ENCODE measurements around the gene WSCD2.

The WSCD2 gene

DNA sequence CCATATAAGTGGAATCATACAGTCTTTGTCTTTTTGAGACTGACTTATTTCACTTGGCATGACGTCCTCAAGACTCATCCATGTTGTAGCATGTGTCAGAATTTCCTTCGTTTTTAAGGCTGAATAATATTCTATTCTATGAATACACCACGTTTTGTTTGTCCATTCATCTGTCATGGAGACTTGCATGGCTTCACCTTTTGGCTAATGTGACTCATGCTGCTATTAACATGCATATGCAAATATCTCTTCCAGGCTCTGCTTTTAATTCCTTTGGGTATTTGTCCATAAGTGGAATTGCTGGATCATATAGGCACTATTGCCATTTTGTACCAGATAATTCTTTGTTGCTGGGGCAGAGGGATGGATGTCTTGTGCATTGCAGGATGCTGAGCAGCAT, 19.6 kb upstream of the WSCD2 start:
- no peak for DNase-seq

DNA sequence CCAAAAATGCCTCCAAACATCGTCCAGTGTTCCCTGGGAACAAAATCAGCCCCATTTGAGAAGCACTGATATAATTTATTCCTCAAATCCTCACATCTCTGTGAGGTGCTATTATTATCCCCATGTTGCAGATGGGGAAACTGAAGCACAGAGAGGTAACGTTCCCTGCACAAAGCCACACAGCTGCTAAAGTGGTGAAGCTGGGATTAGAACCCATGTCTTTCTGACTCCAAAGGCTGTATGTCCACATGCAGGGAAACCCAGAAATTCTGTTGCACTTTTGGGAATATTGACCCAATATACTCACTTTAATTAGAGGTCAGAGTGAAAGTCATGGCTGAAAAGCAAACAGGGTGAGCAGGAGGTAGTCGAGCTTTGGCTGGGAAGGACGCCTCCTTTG, 19.1 kb upstream of the WSCD2 start:
- DNase-seq: no peak

DNA sequence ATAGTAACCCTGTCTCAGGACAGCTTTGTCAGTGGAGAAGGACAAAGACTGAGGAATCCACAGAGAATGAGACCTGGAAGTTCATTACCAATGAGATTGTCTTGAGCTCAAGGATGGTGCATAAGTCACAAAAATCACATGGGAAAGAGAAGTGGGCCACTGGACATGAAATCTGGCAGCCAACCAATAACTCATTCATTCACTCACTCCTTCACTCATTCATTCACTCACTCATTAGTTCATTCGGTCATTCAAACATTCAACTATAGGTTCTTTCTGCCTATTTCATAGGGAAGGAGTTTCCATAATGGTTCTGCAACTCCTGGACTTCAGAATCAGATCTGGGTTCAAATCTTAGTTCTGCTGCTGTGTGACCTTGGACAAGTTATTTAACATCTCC, 18.2 kb upstream of the WSCD2 start:
- no peak for DNase-seq

DNA sequence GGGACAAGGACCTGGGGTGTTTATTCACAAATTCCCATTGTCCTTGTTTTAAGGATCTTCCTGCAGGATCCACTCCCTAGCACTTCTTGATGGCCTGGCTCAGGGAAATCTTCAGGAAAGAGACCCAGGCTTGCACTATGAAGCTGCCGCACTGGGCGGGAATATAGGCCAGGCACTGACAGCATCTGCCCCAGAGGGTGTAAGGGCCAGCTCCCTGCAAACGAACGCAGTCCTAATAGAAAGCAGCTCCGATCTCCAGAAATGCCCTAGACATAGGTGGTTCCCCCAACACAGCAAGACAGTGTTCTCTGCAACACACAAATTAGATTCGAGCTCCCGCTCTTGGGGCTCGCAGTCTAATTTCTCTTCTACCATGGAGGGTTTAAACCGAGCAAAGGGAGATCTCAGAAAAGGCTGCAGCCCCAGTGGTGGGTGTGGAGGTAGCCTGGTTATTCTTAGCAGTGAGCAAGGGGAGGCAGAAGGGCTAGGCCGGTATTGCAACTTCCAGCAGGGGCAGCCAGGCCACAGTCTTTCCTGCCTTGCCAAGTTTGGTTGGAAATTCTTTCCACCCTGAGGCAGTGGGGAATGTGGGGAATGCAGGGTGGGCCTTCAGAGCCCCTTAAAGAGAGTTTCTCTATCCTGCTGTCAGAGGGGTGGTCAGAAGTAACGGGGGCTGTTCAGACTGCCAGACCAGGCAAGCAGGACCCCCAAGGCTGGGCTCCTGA, 16.1 kb upstream of the WSCD2 start:
- DNase-seq: no peak

DNA sequence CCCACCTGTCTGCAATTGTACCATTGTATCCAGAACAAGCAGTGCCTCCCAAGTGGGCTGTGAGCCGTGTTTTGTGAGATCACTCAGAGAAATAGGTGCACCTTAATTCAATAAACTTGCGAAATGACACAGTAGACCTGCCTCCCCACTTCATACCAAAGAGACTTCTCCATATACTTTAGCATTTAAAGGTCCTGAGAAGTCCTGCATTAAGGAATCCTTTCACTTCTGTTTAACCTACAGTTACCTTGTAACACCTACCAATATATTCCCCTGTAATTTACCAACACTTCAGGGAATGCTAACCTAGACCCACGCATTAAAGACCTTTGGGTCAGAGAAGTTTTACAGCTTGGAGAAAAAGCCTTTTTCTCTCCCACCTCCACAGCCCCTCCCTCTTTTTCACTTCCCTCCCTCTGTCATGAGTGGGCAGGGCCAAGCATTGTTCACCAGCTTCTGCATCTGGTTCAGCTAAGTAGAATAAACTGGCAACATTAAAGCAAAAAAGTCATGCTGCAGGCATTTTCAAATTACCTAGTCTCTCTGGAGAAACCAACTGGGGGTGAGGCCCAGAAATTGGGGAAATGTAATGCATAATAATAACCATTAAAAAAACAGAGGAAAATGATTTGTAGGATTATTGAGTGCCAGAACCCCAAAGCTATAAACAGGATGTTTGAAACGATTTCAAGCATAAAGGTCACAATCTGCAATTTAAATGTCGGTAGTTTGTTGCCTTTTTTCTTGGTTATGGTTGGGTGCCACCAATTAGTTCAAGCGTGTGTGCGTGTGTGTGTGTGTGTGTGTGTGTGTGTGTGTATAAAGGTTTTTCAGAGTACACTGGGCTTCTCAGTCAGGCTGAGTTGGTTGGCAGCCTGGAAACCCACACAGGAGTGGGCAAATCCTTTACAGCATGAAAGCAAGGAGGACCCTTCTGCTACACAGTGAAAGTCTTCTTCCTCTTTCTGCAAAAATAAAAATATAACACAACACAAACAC, 13.7 kb upstream of the WSCD2 start:
- no peak for DNase-seq

DNA sequence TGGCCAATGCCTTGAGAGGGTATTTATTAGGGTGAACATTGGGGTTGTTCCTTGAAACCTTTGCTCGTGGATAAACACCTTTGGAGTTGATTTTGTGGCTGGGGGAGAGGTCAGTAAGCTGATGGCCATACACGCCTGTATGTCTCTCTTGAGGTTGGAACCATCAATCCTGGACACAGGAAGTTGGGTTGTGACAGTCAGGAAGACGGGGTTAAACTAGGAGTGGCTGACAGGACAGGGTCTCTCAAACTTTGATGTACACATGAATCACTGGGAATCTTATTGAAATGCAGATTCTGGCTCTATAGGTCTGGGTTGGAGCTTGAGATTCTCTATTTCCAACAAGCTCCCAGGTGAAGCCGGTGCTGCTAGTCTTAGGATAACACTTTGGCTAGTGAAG, 12.8 kb upstream of the WSCD2 start:
- no peak for DNase-seq

DNA sequence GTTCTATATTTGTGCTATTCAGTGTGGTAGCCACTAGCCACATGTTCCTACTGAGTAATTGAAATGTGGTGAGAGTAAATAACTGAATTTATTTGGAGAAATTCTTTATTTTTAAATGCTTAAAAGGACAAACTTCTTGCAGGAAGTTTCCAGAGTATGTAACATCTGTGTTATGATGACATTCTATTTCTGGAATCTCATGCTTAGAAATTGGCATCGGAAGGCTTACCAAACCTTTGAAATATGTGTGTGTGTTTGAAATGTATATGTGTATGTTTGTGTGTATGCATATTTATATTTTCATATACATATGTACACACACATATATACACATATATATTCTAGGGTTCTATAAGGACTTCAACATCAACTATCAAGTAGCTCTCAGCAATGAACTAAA, 12.4 kb upstream of the WSCD2 start:
- no peak for DNase-seq

DNA sequence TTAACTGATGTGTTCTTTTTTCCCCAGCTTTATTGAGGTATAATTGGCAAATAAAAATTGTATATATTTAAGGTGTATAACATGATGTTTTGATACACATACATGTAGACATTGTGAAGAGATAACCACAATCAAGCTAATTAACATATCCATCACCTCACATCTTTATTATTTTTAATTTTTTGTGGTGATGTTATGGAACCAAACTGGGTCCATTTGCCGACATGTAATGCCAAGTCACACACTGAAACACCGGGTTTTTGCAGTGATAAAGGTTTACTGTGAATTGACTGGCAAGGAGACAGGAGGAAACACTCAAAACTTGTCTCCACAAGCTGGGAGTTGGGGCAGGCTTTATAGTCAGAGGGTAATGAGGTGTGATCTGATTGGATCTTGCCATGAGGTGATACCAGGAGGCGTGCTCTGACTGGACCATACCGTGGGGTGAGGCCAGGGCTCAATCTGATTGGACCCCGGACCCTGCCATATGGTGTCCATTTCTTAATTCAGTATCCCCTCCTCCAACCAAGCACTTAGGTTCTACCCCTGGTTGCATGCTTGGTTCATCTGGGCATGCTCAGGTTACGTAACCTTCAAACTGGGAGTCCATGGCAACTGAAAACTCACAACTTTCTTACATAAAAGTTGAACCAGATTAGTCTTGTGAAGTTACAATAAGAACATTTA, 11.8 kb upstream of the WSCD2 start:
- DNase-seq: no peak

DNA sequence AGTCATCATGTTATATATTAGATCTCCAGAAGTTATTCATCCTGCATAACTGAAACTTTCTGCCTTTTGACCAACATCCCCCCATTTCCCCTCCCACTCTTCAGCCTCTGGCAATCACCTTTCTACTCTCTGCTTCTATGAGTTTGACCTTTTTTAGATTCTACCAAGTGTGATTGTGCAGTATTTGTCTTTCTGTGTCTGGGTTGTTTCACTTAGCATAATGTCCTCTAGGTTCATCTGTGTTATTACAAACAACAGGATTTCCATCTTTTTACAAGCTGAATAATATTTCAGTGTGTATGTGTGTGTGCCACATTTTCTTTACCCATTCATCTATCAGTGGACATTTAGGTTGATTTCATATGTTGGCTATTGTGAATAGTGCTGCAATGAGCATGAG, 11.2 kb upstream of the WSCD2 start:
- DNase-seq: no peak

DNA sequence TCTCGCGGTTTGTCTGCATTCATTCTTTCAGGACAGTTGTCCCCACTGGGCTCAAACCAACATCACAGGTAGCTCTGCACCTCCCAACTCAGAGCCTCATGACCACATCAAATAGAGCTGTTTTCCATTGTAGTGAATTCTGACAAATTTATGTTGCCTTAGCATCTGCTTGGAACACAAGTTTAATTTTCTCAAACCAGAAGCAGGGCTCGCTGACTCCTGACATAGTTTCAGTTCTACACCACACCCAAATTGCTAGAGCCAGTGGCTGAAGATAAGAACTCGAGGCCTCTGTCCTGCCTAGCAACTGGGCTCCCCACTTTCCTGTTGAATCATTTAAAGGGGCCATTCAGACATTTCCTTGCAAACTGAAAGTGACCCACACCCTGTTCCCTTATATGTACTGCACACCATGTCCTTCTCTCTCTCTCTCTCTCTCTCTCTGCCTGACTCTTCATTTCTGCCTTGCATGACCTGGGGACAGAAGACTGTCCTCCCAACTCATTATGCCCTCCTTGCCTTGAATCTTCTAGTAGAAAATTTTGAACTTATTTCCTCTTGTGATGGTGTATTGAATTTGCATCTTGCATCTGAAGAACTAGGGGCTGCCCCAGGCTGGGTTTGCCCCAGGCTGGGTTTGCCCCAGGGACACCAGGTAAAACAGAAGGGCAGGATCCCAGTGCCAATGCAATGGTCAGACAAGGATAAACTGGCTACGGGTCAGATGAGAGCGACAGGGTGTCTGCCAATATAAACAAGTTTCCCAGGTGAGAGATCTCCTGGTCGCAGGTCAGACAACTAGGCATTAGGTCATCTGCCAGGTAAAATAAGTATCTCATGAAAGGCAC, 9.7 kb upstream of the WSCD2 start:
- no peak for DNase-seq

DNA sequence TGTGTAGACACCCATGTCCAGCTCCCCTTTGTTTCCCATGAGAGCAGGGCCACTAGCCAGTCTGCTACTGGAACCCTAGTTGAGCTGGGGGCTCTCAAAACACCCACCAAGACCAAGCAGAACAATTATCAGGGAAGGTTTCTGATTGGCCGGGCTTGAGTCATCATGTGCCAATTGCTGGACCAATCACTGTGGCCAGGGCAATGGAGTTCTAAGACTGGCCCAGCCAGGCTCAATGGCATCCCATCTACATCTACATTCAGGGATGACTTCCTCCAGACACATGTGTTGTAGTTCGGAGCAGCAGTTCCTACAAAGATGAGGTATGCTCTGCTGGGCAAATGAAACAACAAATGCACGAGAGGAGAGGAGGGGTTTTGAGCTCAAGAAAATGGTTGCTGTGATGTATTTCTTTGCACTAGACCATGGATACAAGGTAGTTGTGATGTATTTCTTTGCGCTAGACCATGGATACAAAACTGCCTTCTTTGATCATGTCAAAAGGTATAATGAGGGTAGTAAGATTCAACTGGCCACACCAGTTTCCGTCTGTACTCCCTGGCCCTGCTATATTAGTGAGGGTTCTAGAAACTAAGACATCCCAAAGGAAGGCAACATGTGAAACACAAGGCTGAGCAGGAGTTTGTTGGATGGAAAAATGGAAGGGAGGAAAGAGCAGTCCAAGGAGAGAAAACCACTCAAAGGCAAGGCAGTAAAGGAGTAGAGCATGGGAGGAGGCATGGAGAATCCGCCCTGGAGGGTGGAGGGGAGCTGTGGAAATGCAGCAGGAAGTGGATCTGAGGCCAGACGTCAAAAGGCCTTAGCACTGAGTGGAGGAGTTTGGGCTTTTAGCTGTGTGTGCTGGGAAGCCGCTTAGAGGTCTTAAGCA, 8.9 kb upstream of the WSCD2 start:
- DNase-seq: no peak

DNA sequence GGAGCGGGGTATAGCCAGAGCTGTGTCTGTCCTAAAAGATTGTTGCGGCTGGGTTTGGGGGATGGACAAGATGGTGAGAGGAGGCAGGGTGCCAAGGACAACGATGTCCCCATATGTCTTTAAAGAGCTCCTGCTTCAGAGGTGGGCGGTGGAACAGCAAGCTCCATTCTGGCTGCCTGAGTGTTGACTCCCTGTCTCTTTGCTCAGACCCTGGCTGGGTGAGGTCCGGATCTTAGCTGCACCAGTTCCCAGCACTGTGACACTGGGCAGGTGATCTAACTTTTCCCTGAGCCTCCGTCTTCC, 8.3 kb upstream of the WSCD2 start:
- no peak for DNase-seq

DNA sequence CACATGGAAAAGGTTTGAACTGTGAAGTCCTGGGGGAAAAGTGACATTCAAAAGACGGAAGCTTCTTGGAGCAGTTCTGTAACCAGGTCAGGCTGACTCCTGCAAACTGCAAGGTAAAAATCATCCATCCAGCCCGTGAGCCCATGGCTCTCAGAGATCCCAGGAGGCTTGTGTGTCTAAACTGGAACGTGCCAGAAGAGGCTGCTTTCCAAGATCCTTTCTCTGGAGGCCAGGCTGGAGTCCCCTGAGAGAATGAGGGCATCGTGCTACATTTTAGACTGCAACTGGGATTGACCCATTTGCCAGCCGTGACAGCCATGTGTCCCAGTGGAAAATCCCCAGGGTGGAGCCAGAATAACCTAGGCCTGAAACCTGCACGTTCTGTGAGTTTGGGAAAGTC, 7.8 kb upstream of the WSCD2 start:
- no peak for DNase-seq

DNA sequence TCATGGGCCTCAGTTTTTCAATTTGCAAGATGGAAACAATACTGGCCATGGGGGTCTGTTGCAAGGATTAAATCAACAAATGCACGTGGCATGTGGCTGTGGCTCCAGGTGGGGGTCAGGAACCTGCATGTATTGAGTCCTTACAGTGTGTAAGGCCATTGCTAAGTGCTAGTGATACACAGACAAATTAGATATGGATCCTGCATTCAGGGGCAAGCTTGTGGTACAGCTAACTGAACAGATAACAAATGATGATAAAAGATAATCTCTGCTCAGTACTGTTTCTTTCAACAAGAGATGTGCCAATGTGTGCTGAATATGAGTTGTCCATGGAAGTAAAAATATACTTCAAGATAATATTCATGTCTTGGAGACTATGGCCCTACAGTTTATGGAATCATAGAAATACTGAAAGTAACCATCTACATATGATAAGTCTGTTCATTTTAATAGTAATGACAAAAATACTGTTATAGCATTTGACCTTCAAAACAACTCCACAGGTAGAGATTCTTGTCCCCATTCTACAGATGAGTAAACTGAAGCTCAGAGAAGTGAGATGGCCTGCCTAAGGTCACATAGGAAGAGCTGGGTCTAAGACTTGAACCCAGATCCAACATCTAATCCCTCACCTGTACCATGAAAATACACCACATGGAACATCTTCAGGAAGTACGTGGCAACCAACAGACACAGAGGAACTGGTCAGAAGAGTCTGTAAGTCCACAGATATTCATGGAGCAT, 7.2 kb upstream of the WSCD2 start:
- DNase-seq: no peak

DNA sequence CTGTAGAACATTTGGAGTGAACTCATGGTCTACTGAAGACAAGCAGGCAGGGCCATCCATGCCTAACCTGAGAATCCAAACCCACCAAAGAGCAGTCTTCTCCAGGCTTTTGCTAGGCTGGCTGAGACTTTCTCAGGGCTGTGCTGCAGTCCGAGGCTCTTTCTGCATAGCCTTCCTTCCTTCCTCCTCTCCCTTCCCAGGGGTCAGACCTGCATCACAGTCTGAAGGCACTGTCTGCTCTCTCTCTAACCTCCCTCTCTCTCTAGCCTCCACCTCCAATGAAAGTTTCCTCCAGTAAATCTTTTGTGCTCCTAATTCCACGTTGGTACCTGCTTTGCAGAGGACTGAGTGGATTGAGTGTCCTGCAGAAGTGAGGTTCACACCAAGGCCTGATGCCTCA, 6.4 kb upstream of the WSCD2 start:
- no peak for DNase-seq

DNA sequence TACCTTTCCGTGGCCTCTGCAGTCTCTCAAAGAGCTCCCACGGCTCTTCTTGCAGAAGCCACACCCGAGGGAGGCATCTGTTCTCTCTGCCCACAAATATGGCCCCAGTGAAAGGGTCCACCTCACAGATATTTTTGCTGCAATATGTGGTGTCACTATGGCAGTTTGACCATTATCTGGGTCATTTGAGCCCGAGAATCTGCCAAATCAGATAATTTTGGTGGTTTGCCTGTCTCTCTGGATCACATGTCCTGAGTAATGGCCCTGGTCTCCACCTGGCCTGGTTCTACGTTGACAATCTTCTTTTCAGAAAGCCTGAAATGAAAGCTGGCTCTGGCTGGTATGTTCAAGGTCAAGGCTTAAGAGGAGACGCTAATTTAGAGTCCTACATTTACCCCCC, 5.7 kb upstream of the WSCD2 start:
- DNase-seq: no peak

DNA sequence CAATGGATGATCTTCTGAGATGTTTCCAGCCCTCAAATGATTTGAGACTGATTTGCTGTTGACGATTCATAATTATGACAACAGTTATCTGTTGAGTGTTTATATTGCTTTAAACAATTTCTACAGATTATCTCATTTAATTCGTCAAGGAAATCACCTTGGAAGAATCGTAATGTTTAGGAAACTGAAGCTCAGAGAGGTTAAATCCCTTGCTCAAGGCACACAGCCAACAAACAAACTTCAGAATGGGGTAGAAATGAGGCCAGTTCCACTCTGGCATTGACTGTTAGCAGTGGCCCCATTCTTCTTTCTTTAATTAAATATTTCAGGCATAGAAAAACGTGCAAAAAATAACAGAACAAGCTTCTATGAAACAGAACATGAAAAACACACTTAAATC, 4.0 kb upstream of the WSCD2 start:
- DNase-seq: no peak

DNA sequence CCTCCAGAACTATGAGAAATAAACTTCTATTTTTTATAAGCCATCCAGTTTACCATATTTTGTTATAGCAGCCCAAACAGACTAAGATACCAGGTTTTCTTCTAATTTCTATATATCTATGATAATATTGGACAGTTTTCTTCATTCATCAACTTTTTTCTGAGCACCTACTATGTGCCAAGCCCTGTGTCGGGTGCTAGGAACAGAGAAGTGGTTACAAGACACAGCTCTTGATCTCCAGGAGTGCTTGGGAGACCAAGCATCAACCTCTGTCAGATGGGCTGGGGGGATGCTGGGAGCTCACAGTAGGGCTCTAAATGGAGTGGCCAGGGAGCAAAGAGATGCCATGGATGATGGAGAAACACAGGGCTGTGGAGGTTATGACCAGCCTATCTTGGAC, 2.9 kb upstream of the WSCD2 start:
- DNase-seq: no peak

DNA sequence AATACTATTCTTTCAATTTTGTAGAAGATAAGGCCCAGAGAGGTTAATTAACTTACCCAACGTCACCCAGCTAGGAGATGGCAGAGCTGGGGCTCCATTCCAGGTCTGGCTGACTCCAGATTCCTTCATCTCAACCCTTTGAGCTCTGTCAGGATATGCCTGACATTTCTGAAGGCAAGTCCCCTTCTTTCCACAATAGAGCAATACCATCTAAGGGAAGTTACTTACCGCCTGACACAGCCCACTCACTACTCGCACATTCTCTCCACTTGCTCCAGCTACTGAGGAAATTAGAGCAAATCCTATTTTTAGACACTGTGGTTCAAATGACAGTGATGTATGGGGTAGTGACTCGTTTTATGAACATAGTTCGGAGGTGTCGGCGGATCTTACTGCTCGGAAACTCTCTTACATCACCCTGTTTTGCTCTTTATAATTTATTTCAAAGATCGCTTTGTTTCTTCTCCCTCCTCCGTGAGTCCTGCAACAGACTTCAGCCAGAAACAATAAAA, 2.0 kb upstream of the WSCD2 start:
- DNase-seq: no peak

DNA sequence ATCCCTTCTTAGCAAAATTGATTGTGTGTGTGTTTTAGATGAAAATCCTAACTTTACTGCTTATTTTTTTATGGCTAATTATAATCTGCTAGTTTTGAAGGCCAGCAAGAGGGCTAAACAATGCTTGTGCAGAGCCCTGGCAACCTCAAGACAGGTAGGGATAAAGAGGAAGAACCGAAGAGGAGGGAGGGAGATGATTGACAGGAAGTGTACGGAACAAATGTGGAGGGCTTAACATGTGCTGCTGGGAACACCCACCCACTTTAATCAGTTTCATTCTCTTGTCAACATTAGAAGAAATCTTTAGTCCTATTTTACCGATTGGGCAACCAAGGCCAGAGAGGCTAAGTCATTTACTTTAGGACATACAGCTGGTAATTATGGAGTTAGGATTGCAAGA, 1.4 kb upstream of the WSCD2 start:
- no peak for DNase-seq

Data from stimulated activated CD4-positive, alpha-beta T cell treated with anti-CD3 and anti-CD28 coated beads, Interleukin-4, amount 100 ng/mL, for 24 hours (primary cell).